KMS-11 (cell line): ENCODE data around the gene IGSF22.

Experiments used
- H2AFZ ChIP-seq: fragments of 200-600 bp; sonication (generic); 2 replicates; pipeline ENCODE4 v1.6.1; 2016; ENCODE audit warnings: antibody characterized with exemption, mixed run types, low read depth
- H3K27ac ChIP-seq: fragments of 200-600 bp; sonication (generic); 2 replicates; pipeline ENCODE4 v1.6.1; 2016; ENCODE audit warnings: mild to moderate bottlenecking, mixed run types
- H3K27me3 ChIP-seq: fragments of 200-600 bp; sonication (generic); 2 replicates; pipeline ENCODE4 v1.6.1; 2017; ENCODE audit warnings: mild to moderate bottlenecking, low read depth, mixed run types, moderate library complexity; ENCODE audit not compliant: insufficient read depth
- H3K36me3 ChIP-seq: fragments of 200-600 bp; sonication (generic); 2 replicates; pipeline ENCODE4 v1.6.1; 2017; ENCODE audit warnings: mild to moderate bottlenecking, mixed run types; ENCODE audit not compliant: insufficient read depth
- H3K4me1 ChIP-seq: fragments of 200-600 bp; sonication (generic); 2 replicates; pipeline ENCODE4 v1.6.1; 2016; ENCODE audit warnings: mild to moderate bottlenecking, low read depth, mixed run types; ENCODE audit not compliant: poor library complexity, severe bottlenecking
- H3K4me2 ChIP-seq: fragments of 200-600 bp; sonication (generic); 2 replicates; pipeline ENCODE4 v1.7.0; 2016; ENCODE audit warnings: mild to moderate bottlenecking, mixed run types
- H3K4me3 ChIP-seq: fragments of 200-600 bp; sonication (generic); IDR thresholded peaks from 2 replicates; pipeline ENCODE4 v1.6.1; 2017; ENCODE audit warnings: low read depth, low read length, mixed read lengths; ENCODE audit not compliant: insufficient read depth
- H3K79me2 ChIP-seq: fragments of 200-600 bp; sonication (generic); 2 replicates; pipeline ENCODE4 v1.6.1; 2016; ENCODE audit warnings: low read depth, mixed run types; ENCODE audit not compliant: insufficient read depth
- H3K9ac ChIP-seq: fragments of 200-600 bp; sonication (generic); 2 replicates; pipeline ENCODE4 v1.6.1; 2016; ENCODE audit warnings: mild to moderate bottlenecking, mixed run types
- H4K20me1 ChIP-seq: fragments of 200-600 bp; sonication (generic); 2 replicates; pipeline ENCODE4 v1.6.1; 2016; ENCODE audit warnings: mild to moderate bottlenecking, mixed run types; ENCODE audit not compliant: insufficient read depth
- CTCF ChIP-seq: fragments of 200-600 bp; sonication (generic); conservative IDR thresholded peaks from 2 replicates; pipeline ENCODE4 v1.6.1; 2017; ENCODE audit warnings: low read depth, mild to moderate bottlenecking, antibody characterized with exemption, low read length, moderate library complexity, mixed read lengths

Gene IGSF22

GRCh38 chr11:18752502-18752901 lies 26.5 kb upstream of the IGSF22 start:
- H3K79me2 ChIP-seq = no peaks in the 10 kb centered on the region
- H3K27me3 ChIP-seq = no peaks in the 10 kb centered on the region
- no peak overlapping the region for H3K4me2 ChIP-seq
- no peak overlapping the region for H3K4me3 ChIP-seq
- no peak overlapping the region for H3K9ac ChIP-seq
- no peak overlapping the region for H2AFZ ChIP-seq
- TF ChIP-seq CTCF = no peak
- H3K36me3 ChIP-seq = no peaks in the 10 kb centered on the region
- no peaks in the 10 kb centered on the region for H4K20me1 ChIP-seq
- H3K27ac ChIP-seq = no peak overlapping the region
- H3K4me1 ChIP-seq = no peaks in the 10 kb centered on the region

- H3K4me3 ChIP-seq = no peak overlapping the region
These were observed 25.0 kb upstream of the IGSF22 start for GRCh38 chr11:18750944-18751343.

GRCh38 chr11:18749681-18750319 lies 23.8 kb upstream of the IGSF22 start:
- Histone ChIP-seq H3K79me2 (no peaks in the 10 kb centered on the region), H3K9ac (no peak overlapping the region), H3K36me3 (no peaks in the 10 kb centered on the region), H3K27ac (no peak overlapping the region), H3K4me1 (no peaks in the 10 kb centered on the region), H3K4me2 (no peak overlapping the region), H3K27me3 (no peaks in the 10 kb centered on the region), H3K4me3 (no peak overlapping the region), H4K20me1 (no peaks in the 10 kb centered on the region), H2AFZ (no peak overlapping the region)
- TF ChIP-seq CTCF = no peak

More at GRCh38 chr11:18750944-18751343, 25.0 kb upstream of the IGSF22 start:
- no peaks in the 10 kb centered on the region for H3K27me3 ChIP-seq
- H3K4me2 ChIP-seq = no peak overlapping the region
- no peak overlapping the region for H3K9ac ChIP-seq
- no peak for TF ChIP-seq CTCF
- no peaks in the 10 kb centered on the region for H3K4me1 ChIP-seq
- no peak overlapping the region for H3K27ac ChIP-seq
- H3K79me2 ChIP-seq = no peaks in the 10 kb centered on the region
- no peak overlapping the region for H2AFZ ChIP-seq
- H3K36me3 ChIP-seq = no peaks in the 10 kb centered on the region
- H4K20me1 ChIP-seq = no peaks in the 10 kb centered on the region

- H3K4me2 ChIP-seq = no peak overlapping the region
- no peaks in the 10 kb centered on the region for H4K20me1 ChIP-seq
- no peak overlapping the region for H2AFZ ChIP-seq
- H3K27ac ChIP-seq = no peak overlapping the region
- H3K27me3 ChIP-seq = no peaks in the 10 kb centered on the region
- H3K36me3 ChIP-seq = no peaks in the 10 kb centered on the region
- H3K9ac ChIP-seq = no peak overlapping the region
- H3K4me1 ChIP-seq = no peaks in the 10 kb centered on the region
- no peak for TF ChIP-seq CTCF
- no peak overlapping the region for H3K4me3 ChIP-seq
- no peaks in the 10 kb centered on the region for H3K79me2 ChIP-seq
These were observed 22.9 kb upstream of the IGSF22 start for GRCh38 chr11:18748766-18749365.
